ENCODE measurements around the gene SLC7A5.

GRCh38 chr16:87855852-87856715 is 13.2 kb downstream of the SLC7A5 start:
- TF ChIP-seq, protein P1, sequence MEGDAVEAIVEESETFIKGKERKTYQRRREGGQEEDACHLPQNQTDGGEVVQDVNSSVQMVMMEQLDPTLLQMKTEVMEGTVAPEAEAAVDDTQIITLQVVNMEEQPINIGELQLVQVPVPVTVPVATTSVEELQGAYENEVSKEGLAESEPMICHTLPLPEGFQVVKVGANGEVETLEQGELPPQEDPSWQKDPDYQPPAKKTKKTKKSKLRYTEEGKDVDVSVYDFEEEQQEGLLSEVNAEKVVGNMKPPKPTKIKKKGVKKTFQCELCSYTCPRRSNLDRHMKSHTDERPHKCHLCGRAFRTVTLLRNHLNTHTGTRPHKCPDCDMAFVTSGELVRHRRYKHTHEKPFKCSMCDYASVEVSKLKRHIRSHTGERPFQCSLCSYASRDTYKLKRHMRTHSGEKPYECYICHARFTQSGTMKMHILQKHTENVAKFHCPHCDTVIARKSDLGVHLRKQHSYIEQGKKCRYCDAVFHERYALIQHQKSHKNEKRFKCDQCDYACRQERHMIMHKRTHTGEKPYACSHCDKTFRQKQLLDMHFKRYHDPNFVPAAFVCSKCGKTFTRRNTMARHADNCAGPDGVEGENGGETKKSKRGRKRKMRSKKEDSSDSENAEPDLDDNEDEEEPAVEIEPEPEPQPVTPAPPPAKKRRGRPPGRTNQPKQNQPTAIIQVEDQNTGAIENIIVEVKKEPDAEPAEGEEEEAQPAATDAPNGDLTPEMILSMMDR (IDR thresholded peaks at IDR 0.05; ENCODE audit: insufficient read depth, low read length) = no peak
- TF ChIP-seq POLR2AphosphoS5 (IDR thresholded peaks at IDR 0.05; ENCODE audit: low read depth) = no peak

Measured in HL-60 (cell line).